ENCODE results near the gene SHC2. TPM values are rescaled to one million over a fixed set of nuclear protein-coding genes. Genes with fewer than 3 reads are reported as not detected.
"Not testable (repeated sequence)": the region's sequence is repeated elsewhere in the genome, so short reads cannot be mapped to it uniquely, and the experiment has no call there.

Gene SHC2
- total RNA-seq, 8 experiments from 2014 or later, result 4.6 to 57.6 (median 33.0) TPM

GRCh38 chr19:388691-389090 is 72.1 kb downstream of the SHC2 start:
- in situ Hi-C loops (cut with MboI; ENCODE audit: low pct_unique_long_range_greater_than_20kb in 2 of 9, low sequenced_read_pairs in 9 of 9, unreplicated experiment in 9 of 9), result no loop called here
- Histone ChIP-seq H3K4me3 (no peak overlapping the region), H3K4me1 (replicated peaks in 1 of 2) (peaks cover 35 to 36% of the 10 kb centered on the region in 2 donors), H3K27ac (no peak overlapping the region)
- WGBS, 10 experiments, result 50 to 93% (median 77%) methylated on average over 2 to 11 of the region's 17 CpGs; no CpG with 5 or more reads in 5 of the 10 experiments
- no peak for ATAC-seq (replicated peaks in 6 of 8)

DNA sequence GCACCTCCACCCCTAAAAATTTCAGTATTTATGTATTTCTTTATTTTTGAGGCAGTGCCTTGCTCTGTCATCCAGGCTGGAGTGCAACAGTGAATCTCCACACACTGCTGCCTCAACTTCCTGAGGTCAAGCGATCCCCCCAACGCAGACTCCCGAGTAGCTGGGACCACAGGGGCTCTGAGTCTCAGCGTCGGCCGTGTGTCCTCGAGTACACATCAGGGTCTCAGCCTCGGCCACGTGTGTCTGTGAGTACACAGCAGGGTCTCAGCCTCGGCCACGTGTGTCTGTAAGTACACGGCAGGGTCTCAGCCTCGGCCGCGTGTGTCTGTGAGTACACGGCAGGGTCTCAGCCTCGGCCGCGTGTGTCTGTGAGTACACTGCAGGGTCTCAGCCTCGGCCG is 73.1 kb downstream of the SHC2 start:
- Histone ChIP-seq H3K4me3 (no peak overlapping the region), H3K27ac (no peak overlapping the region), H3K4me1 (replicated peaks in 1 of 2) (peaks cover 35% of the 10 kb centered on the region in 2 donors)
- in situ Hi-C loops (cut with MboI; ENCODE audit: low pct_unique_long_range_greater_than_20kb in 2 of 9, low sequenced_read_pairs in 9 of 9, unreplicated experiment in 9 of 9), result no loop called here
- no peak for ATAC-seq (replicated peaks in 6 of 8)
- WGBS, 10 experiments, result 77 to 100% (median 95%) methylated on average over 3 to 6 of the region's 21 CpGs; no CpG with 5 or more reads in 7 of the 10 experiments

DNA sequence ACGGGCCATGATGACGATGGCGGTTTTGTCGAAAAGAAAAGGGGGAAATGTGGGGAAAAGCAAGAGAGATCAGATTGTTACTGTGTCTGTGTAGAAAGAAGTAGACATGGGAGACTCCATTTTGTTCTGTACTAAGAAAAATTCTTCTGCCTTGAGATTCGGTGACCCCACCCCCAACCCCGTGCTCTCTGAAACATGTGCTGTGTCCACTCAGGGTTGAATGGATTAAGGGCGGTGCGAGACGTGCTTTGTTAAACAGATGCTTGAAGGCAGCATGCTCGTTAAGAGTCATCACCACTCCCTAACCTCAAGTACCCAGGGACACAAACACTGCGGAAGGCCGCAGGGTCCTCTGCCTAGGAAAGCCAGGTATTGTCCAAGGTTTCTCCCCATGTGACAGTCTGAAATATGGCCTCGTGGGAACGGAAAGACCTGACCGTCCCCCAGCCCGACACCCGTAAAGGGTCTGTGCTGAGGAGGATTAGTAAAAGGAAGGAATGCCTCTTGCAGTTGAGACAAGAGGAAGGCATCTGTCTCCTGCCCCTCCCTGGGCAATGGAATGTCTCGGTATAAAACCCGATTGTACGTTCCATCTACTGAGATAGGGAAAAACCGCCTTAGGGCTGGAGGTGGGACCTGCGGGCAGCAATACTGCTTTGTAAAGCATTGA is 74.1 kb downstream of the SHC2 start:
- in situ Hi-C loops (cut with MboI; ENCODE audit: low pct_unique_long_range_greater_than_20kb in 2 of 9, low sequenced_read_pairs in 9 of 9, unreplicated experiment in 9 of 9); H3K27ac ChIP-seq; ATAC-seq (replicated peaks in 6 of 8); H3K4me3 ChIP-seq: not testable (repeated sequence)
- no CpG with 5 or more reads among the region's 22 CpGs for WGBS, 10 experiments
- peaks cover 31 to 35% of the 10 kb centered on the region in 2 donors for H3K4me1 ChIP-seq (replicated peaks in 1 of 2)

- in situ Hi-C loops (cut with MboI; ENCODE audit: low pct_unique_long_range_greater_than_20kb in 2 of 9, low sequenced_read_pairs in 9 of 9, unreplicated experiment in 9 of 9), result not testable (repeated sequence)
- 7 to 100% (median 76%) methylated on average over 1 to 8 of the region's 8 CpGs; no CpG with 5 or more reads in 3 of the 10 experiments for WGBS, 10 experiments
Measured at GRCh38 chr19:386189-386588, 74.6 kb downstream of the SHC2 start.

DNA sequence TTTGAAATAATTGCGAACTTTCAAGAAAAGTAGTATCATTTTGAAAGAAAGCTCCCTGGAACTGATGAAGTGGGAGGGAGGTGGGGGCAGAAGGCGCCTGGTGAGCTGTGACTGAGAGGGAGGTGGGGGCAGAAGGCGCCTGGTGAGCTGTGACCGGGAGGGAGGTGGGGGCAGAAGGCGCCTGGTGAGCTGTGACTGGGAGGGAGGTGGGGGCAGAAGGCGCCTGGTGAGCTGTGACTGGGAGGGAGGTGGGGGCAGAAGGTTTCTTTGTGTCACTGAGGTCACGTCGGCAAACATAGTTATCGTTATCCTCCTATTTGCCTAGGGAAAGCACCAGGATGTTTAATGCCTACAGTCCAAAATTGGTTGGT is 76.0 kb downstream of the SHC2 start:
- in situ Hi-C loops (cut with MboI; ENCODE audit: low pct_unique_long_range_greater_than_20kb in 2 of 9, low sequenced_read_pairs in 9 of 9, unreplicated experiment in 9 of 9), result no loop called here
- no peak overlapping the region for H3K27ac ChIP-seq
- ATAC-seq (replicated peaks in 6 of 8), result no peak
- H3K4me3 ChIP-seq, result no peak overlapping the region
- 43% methylated on average over 1 of the region's 9 CpGs; no CpG with 5 or more reads in 9 of the 10 experiments for WGBS, 10 experiments
- peaks cover 19 to 22% of the 10 kb centered on the region in 2 donors for H3K4me1 ChIP-seq (replicated peaks in 1 of 2)

More at GRCh38 chr19:386189-386588, 74.6 kb downstream of the SHC2 start:
- H3K4me3 ChIP-seq; H3K27ac ChIP-seq; ATAC-seq (replicated peaks in 6 of 8): not testable (repeated sequence)
- H3K4me1 ChIP-seq (replicated peaks in 1 of 2), result peaks cover 29 to 30% of the 10 kb centered on the region in 2 donors

DNA sequence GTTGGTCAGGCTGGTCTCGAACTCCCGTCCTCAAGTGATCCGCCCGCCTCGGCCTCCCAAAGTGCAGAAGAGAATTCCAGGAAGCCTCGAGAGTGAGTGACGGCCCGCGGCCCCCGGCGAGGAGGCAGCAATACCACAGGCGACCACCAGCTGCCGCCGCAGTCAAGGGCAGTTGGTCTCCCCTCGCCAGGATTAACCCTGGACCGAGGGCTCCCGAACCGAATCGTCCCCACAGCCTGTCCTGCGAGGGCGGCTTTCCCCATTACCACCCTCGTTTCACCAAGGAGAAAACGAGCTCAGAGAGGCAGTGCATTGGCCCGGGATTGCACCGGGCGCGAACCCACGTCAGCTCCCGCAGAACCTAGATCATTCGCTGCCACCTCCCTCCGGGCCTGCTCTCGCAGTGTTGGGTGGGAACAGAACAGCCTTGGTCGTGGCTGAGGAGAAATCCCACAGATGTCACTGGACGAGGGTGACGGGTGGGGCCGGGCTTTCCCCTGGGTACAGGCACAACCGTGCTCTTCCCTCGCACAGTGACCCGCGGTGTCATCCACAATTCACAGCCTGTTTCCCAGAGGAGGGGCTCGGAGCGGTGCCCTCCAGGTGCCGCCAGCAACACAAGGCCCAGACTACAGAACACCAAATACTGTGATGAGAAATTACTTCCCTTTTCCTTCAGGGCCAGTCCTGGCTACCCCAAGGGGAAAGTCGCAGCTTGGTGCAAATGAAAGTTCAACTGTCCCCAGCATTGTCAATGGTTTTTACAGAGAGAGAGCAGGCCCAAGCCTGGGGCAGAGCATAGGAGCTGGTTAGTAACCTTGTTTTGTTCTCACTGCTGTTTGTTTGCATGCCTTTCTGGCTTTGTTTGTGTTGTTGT is 76.7 kb downstream of the SHC2 start:
- peak in 6 of 8 experiments; percentile 49 to 88 (median 60) for ATAC-seq (replicated peaks in 6 of 8)
- Histone ChIP-seq H3K4me1 (replicated peaks in 1 of 2) (peaks cover 19 to 22% of the 10 kb centered on the region in 2 donors), H3K4me3 (no peak overlapping the region), H3K27ac (no peak overlapping the region)
- WGBS, 10 experiments, result 37 to 100% (median 78%) methylated on average over 1 to 10 of the region's 44 CpGs; no CpG with 5 or more reads in 3 of the 10 experiments
- in situ Hi-C loops (cut with MboI; ENCODE audit: low pct_unique_long_range_greater_than_20kb in 2 of 9, low sequenced_read_pairs in 9 of 9, unreplicated experiment in 9 of 9), result no loop called here

- peaks cover 19 to 22% of the 10 kb centered on the region in 2 donors for H3K4me1 ChIP-seq (replicated peaks in 1 of 2)
- no peak overlapping the region for H3K4me3 ChIP-seq
- WGBS, 10 experiments, result 90 to 100% (median 94%) methylated on average over 2 to 4 of the region's 19 CpGs; no CpG with 5 or more reads in 6 of the 10 experiments
- no peak for ATAC-seq (replicated peaks in 6 of 8)
- in situ Hi-C loops (cut with MboI; ENCODE audit: low pct_unique_long_range_greater_than_20kb in 2 of 9, low sequenced_read_pairs in 9 of 9, unreplicated experiment in 9 of 9), result no loop called here
- no peak overlapping the region for H3K27ac ChIP-seq
Measured at GRCh38 chr19:383040-383439, 77.8 kb downstream of the SHC2 start.

DNA sequence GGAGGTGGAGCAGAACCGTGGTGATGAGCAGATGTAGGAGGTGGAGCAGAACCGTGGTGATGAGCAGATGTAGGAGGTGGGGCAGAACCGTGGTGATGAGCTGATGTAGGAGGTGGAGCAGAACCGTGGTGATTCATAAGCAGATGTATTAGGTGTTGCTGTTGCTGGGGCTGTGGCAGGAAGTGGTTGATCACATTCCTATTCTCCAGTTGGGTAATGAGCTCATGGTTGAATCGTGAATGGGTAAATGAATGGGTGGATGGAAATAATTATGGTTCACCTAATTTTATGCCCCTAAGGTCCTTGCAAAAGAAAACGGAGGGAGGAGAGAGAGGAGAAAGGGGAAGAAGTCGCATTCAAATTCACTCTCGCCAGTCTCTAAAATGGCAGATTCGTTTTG is 78.3 kb downstream of the SHC2 start:
- ATAC-seq (replicated peaks in 6 of 8), result peak in 3 of 8 experiments; percentile 68 to 100 (median 99)
- H3K4me3 ChIP-seq; in situ Hi-C loops (cut with MboI; ENCODE audit: low pct_unique_long_range_greater_than_20kb in 2 of 9, low sequenced_read_pairs in 9 of 9, unreplicated experiment in 9 of 9); H3K27ac ChIP-seq: not testable (repeated sequence)
- peaks cover 19 to 20% of the 10 kb centered on the region in 2 donors for H3K4me1 ChIP-seq (replicated peaks in 1 of 2)
- WGBS, 10 experiments, result 0 to 100% (median 81%) methylated on average over 1 to 3 of the region's 9 CpGs; no CpG with 5 or more reads in 3 of the 10 experiments

GRCh38 chr19:381901-382300 is 78.9 kb downstream of the SHC2 start:
- 0 to 51% methylated on average over 1 to 5 of the region's 11 CpGs; no CpG with 5 or more reads in 8 of the 10 experiments for WGBS, 10 experiments
- in situ Hi-C loops (cut with MboI; ENCODE audit: low pct_unique_long_range_greater_than_20kb in 2 of 9, low sequenced_read_pairs in 9 of 9, unreplicated experiment in 9 of 9); ATAC-seq (replicated peaks in 6 of 8); H3K27ac ChIP-seq; H3K4me3 ChIP-seq: not testable (repeated sequence)
- H3K4me1 ChIP-seq (replicated peaks in 1 of 2), result peaks cover 15 to 19% of the 10 kb centered on the region in 2 donors

DNA sequence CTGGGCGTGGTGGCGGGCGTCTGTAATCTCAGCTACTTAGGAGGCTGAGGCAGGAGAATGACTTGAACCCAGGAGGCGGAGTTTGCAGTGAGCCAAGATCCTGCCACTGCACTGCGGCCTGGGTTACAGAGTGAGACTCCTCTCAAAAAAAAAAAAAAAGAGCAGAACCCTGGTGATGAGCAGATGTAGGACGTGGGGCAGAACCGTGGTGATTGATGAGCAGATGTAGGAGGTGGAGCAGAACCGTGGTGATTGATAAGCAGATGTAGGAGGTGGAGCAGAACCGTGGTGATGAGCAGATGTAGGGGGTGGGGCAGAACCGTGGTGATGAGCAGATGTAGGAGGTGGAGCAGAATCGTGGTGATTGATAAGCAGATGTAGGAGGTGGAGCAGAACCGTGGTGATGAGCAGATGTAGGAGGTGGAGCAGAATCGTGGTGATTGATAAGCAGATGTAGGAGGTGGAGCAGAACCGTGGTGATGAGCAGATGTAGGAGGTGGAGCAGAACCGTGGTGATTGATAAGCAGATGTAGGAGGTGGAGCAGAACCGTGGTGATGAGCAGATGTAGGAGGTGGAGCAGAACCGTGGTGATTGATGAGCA is 80.1 kb downstream of the SHC2 start:
- peaks cover 6 to 11% of the 10 kb centered on the region in 2 donors for H3K4me1 ChIP-seq (replicated peaks in 1 of 2)
- H3K27ac ChIP-seq; ATAC-seq (replicated peaks in 6 of 8); H3K4me3 ChIP-seq; in situ Hi-C loops (cut with MboI; ENCODE audit: low pct_unique_long_range_greater_than_20kb in 2 of 9, low sequenced_read_pairs in 9 of 9, unreplicated experiment in 9 of 9): not testable (repeated sequence)
- 58 to 100% (median 81%) methylated on average over 2 to 5 of the region's 17 CpGs; no CpG with 5 or more reads in 5 of the 10 experiments for WGBS, 10 experiments

DNA sequence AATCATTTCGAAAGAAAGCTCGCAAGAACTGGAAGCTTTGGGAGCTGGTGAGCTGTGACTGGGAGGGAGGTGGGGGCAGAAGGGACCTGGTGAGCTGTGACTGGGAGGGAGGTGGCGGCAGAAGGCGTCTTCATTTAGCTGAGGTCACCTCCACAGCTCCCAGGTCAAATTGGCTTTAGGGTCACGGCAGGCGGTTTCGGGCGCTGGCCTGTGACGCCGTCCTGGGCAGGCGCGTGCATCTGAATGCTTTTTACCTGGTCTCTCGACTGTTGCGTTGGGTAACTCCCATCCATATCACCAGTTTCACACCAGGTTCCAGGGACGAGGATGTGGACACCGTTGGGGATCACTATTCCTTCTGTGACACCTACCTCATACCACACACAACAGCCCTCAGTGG is 81.0 kb downstream of the SHC2 start:
- in situ Hi-C loops (cut with MboI; ENCODE audit: low pct_unique_long_range_greater_than_20kb in 2 of 9, low sequenced_read_pairs in 9 of 9, unreplicated experiment in 9 of 9), result no loop called here
- WGBS, 10 experiments, result 85 to 100% (median 90%) methylated on average over 1 to 10 of the region's 16 CpGs; no CpG with 5 or more reads in 6 of the 10 experiments
- H3K4me3 ChIP-seq, result no peak overlapping the region
- H3K27ac ChIP-seq, result no peak overlapping the region
- peaks cover 6 to 11% of the 10 kb centered on the region in 2 donors for H3K4me1 ChIP-seq (replicated peaks in 1 of 2)
- no peak for ATAC-seq (replicated peaks in 6 of 8)

- 80 to 100% methylated on average over 1 to 2 of the region's 14 CpGs; no CpG with 5 or more reads in 8 of the 10 experiments for WGBS, 10 experiments
- Histone ChIP-seq H3K27ac (no peak overlapping the region), H3K4me1 (replicated peaks in 1 of 2) (peaks cover 0 to 2% of the 10 kb centered on the region in 2 donors), H3K4me3 (no peak overlapping the region)
- in situ Hi-C loops (cut with MboI; ENCODE audit: low pct_unique_long_range_greater_than_20kb in 2 of 9, low sequenced_read_pairs in 9 of 9, unreplicated experiment in 9 of 9), result no loop called here
- ATAC-seq (replicated peaks in 6 of 8), result no peak
Measured at GRCh38 chr19:378706-379105, 82.1 kb downstream of the SHC2 start.

All from motor neuron (in vitro differentiated cells).